HL-60/S4 (cell line): ENCODE measurements around the gene HIPK4.
"Not testable (repeated sequence)": the region's sequence is repeated elsewhere in the genome, so short reads cannot be mapped to it uniquely, and the experiment has no call there.

Experiments
- in situ Hi-C: fragments of 300-500 bp; cut with MboI; formaldehyde crosslinking; loops from 2 replicates; pipeline ENCODE4 v1.14.3; 2022; ENCODE audit warnings: low sequenced_read_pairs

The HIPK4 gene

GRCh38 chr19:40341601-40342482, 48.1 kb downstream of the HIPK4 start:
- in situ Hi-C loops = no loop called here

GRCh38 chr19:40339018-40339728, 50.8 kb downstream of the HIPK4 start:
- in situ Hi-C loops = no loop called here

GRCh38 chr19:40337594-40337993, 52.4 kb downstream of the HIPK4 start:
- in situ Hi-C loops = no loop called here

GRCh38 chr19:40337107-40337506, 52.9 kb downstream of the HIPK4 start:
- in situ Hi-C loops = no loop called here

GRCh38 chr19:40336601-40336900, 53.4 kb downstream of the HIPK4 start:
- in situ Hi-C loops = no loop called here

GRCh38 chr19:40335855-40336600, 54.0 kb downstream of the HIPK4 start:
- in situ Hi-C loops = no loop called here

- in situ Hi-C loops = no loop called here
Measured at GRCh38 chr19:40335101-40335500, 54.9 kb downstream of the HIPK4 start.

GRCh38 chr19:40333083-40333482, 56.9 kb downstream of the HIPK4 start:
- in situ Hi-C loops = not testable (repeated sequence)

GRCh38 chr19:40332669-40333068, 57.3 kb downstream of the HIPK4 start:
- in situ Hi-C loops = no loop called here

- in situ Hi-C loops = no loop called here
Measured at GRCh38 chr19:40331052-40331451, 58.9 kb downstream of the HIPK4 start.
